HG02840 (cell line): ENCODE measurements around the gene TOP3B.
"Not testable (repeated sequence)": the region's sequence is repeated elsewhere in the genome, so short reads cannot be mapped to it uniquely, and the experiment has no call there.

ENCODE experiments used
- ATAC-seq: cut with Tn5 transposase; IDR thresholded peaks from one replicate; pipeline ENCODE4 v1.9.1; 2021; ENCODE audit warnings: mild to moderate bottlenecking, moderate library complexity, moderate number of reproducible peaks; ENCODE audit not compliant: unreplicated experiment, low FRiP score

Gene TOP3B

GRCh38 chr22:21947040-21948014 lies 35.3 kb downstream of the TOP3B start:
- ATAC-seq = no peak

GRCh38 chr22:21946262-21946925 lies 36.2 kb downstream of the TOP3B start:
- ATAC-seq = no peak

GRCh38 chr22:21945453-21946261 lies 36.9 kb downstream of the TOP3B start:
- no peak for ATAC-seq

GRCh38 chr22:21944871-21945270 lies 37.7 kb downstream of the TOP3B start:
- ATAC-seq = no peak

- no peak for ATAC-seq
Measured at GRCh38 chr22:21943571-21944448, 38.8 kb downstream of the TOP3B start.

- ATAC-seq = no peak
Measured at GRCh38 chr22:21942407-21943343, 39.9 kb downstream of the TOP3B start.

- no peak for ATAC-seq
Measured at GRCh38 chr22:21941921-21942320, 40.7 kb downstream of the TOP3B start.

GRCh38 chr22:21940521-21940920 lies 42.1 kb downstream of the TOP3B start:
- ATAC-seq = no peak

GRCh38 chr22:21939935-21940334 lies 42.7 kb downstream of the TOP3B start:
- ATAC-seq = not testable (repeated sequence)

- no peak for ATAC-seq
Measured at GRCh38 chr22:21939461-21939913, 43.1 kb downstream of the TOP3B start.

- ATAC-seq = no peak
Measured at GRCh38 chr22:21938906-21939305, 43.7 kb downstream of the TOP3B start.

- ATAC-seq = peak; percentile 73
Measured at GRCh38 chr22:21938071-21938822, 44.3 kb downstream of the TOP3B start.

- no peak for ATAC-seq
Measured at GRCh38 chr22:21937821-21938070, 44.8 kb downstream of the TOP3B start.

- ATAC-seq = no peak
Measured at GRCh38 chr22:21937041-21937820, 45.4 kb downstream of the TOP3B start.

GRCh38 chr22:21936151-21936775 lies 46.3 kb downstream of the TOP3B start:
- ATAC-seq = no peak

GRCh38 chr22:21933910-21934309 lies 48.7 kb downstream of the TOP3B start:
- ATAC-seq = no peak

- no peak for ATAC-seq
Measured at GRCh38 chr22:21933413-21933812, 49.2 kb downstream of the TOP3B start.
